Activated T-helper 2 cell treated with anti-CD3 and anti-CD28 coated beads, Interferon-gamma antibody, Interleukin-2, Interleukin-4, amounts not matched to agents 10 μg/mL and 5 μg/mL and 100 μg/mL, durations not matched to agents 14 hours and 24 hours and 36 hours (primary cell): Measurements from ENCODE around the gene COPS9. TPM values are rescaled to one million over a fixed set of nuclear protein-coding genes. Genes with fewer than 3 reads are reported as not detected.

Experiments
- DNase-seq: peaks from one replicate; pipeline ENCODE4 v3.0.0; 2021; ENCODE audit warnings: low spot score
- H3K27ac Mint-ChIP-seq: one replicate; pipeline ENCODE4 v1.8.0; 2021; ENCODE audit warnings: mixed read lengths
- H3K27me3 Mint-ChIP-seq: one replicate; pipeline ENCODE4 v1.8.0; 2021; ENCODE audit warnings: low read depth, mixed read lengths
- H3K36me3 Mint-ChIP-seq: one replicate; pipeline ENCODE4 v1.8.0; 2021; ENCODE audit warnings: low read depth, mixed read lengths
- H3K4me1 Mint-ChIP-seq: one replicate; pipeline ENCODE4 v1.8.0; 2021; ENCODE audit warnings: low read depth, mixed read lengths
- H3K4me3 Mint-ChIP-seq: one replicate; pipeline ENCODE4 v1.8.0; 2021; ENCODE audit warnings: low read depth, mild to moderate bottlenecking, moderate library complexity, mixed read lengths
- H3K9me3 Mint-ChIP-seq: one replicate; pipeline ENCODE4 v1.8.0; 2021; ENCODE audit warnings: mixed read lengths
- intact Hi-C: fragments of 100-400 bp; cut with micrococcal nuclease; formaldehyde crosslinking; loops from one replicate; pipeline ENCODE4 v1.15.1; 2023
- total RNA-seq: library from RNA; stranded (reverse); gene quantifications from 2 replicates; pipeline ENCODE4 v1.2.3, GENCODE V29; 2022

Gene COPS9
- total RNA-seq, 1 donor from 2014 or later, result 112 TPM

DNA sequence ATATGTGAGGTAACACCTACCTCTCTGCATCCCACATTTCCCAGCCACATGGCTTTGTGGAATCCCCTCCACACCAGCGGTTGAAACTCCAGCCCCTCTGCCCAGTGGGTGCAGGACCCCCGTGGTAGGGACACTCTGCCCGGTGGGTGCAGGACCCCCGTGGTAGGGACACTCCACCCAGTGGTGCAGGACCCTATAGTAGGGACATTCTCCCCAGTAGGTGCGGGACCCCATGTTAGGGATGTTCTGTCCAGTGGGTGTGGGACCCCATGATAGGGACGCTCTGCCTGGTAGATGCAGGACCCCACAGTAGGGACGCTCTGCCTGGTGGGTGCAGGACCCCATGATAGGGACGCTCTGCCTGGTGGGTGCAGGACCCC lies 11.5 kb downstream of the COPS9 start:
- intact Hi-C loops, result no loop called here
- no peak overlapping the region for H3K27ac Mint-ChIP-seq
- no peaks in the 10 kb centered on the region for H3K9me3 Mint-ChIP-seq
- peaks cover 3% of the 10 kb centered on the region for H3K27me3 Mint-ChIP-seq
- no peak overlapping the region for H3K4me3 Mint-ChIP-seq
- peaks cover 5% of the 10 kb centered on the region for H3K4me1 Mint-ChIP-seq
- no peak for DNase-seq
- peaks cover 9% of the 10 kb centered on the region for H3K36me3 Mint-ChIP-seq

DNA sequence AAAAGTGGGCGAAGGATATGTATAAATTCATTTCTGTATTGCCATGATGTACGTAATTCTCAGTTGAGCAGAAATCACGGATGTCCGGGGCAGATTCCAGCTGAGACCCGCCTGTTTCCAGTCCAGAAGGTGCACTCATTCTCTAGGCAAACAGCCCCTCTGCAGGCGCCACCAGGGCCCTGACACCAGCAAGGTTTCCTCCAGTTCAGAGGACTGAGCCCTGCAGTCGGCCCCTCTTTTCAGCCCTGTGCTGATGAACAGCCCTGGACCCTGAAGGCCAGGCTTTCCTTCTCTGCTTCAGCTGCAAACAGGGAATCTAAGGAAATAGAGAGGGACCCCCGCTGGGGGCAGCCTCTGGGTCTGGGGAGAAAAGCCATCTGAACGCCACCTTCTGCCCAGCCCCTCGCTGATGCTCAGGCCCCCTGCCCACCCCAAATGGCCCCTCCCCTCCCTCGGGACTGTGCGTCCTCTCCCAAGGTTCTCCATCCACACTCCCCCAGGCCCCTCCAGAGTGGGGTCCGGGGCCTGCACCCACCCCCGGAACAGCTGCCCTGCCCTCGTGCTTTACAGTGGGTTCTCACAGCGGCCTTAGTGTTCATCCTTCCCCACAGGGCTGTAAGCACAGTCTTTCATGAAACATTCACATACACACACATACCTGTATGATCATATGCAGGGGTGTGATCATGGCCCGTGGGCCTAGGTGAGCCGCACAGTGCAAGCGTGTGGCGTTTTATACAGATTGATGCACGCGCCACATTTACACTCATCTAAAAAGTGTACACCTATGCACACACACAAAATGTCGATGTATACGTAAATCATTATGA lies 12.1 kb downstream of the COPS9 start:
- no peaks in the 10 kb centered on the region for H3K9me3 Mint-ChIP-seq
- H3K4me3 Mint-ChIP-seq, result no peak overlapping the region
- intact Hi-C loops, result no loop called here
- peaks cover 8% of the 10 kb centered on the region for H3K36me3 Mint-ChIP-seq
- peaks cover 6% of the 10 kb centered on the region for H3K27me3 Mint-ChIP-seq
- H3K4me1 Mint-ChIP-seq, result peaks cover 5% of the 10 kb centered on the region
- H3K27ac Mint-ChIP-seq, result no peak overlapping the region
- no peak for DNase-seq

DNA sequence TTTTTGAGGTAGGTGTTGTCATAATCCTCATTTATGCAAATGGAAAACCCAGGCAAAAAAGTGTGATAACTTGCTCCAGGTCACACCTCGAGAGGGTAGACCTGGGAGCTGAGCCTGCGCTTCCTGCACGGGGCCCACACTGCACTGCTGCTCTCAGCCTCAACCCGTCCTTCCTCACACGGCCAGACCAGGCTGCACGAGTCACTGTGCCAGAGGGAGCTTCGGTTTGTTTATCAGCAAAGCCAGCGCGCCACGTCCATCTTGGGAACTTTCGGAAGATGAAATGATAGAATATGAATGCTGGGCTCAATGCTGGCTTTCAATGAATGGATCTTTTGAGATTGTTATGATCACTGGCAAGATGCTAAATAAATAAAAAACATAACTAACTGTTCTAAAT lies 14.4 kb downstream of the COPS9 start:
- Mint-ChIP-seq H3K4me1 (peaks cover 5% of the 10 kb centered on the region), H3K4me3 (no peak overlapping the region), H3K36me3 (no peaks in the 10 kb centered on the region), H3K27me3 (peaks cover 6% of the 10 kb centered on the region), H3K9me3 (no peaks in the 10 kb centered on the region), H3K27ac (no peak overlapping the region)
- intact Hi-C loops, result no loop called here
- no peak for DNase-seq

DNA sequence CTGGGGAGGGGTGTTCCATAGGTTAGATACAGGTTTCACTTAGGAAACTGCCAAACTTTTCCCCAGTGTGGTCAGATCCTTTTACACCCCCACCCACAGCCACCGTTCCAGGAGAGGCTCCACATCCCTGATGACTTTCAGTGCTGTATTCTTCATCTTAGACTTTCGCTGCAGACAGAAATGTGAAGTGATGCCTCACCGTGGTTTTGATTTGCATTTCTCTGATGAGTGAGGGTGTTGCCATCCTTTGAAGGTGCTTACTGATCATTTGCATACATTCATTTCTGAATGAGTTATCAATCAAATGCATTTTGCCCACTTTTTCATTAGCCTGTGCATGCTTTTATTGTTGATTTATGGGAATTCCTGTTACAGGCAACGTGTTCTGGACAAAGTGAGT lies 14.9 kb downstream of the COPS9 start:
- no peak overlapping the region for H3K27ac Mint-ChIP-seq
- intact Hi-C loops, result no loop called here
- H3K9me3 Mint-ChIP-seq, result no peaks in the 10 kb centered on the region
- no peak for DNase-seq
- no peaks in the 10 kb centered on the region for H3K36me3 Mint-ChIP-seq
- no peak overlapping the region for H3K4me3 Mint-ChIP-seq
- H3K4me1 Mint-ChIP-seq, result peaks cover 5% of the 10 kb centered on the region
- peaks cover 6% of the 10 kb centered on the region for H3K27me3 Mint-ChIP-seq

DNA sequence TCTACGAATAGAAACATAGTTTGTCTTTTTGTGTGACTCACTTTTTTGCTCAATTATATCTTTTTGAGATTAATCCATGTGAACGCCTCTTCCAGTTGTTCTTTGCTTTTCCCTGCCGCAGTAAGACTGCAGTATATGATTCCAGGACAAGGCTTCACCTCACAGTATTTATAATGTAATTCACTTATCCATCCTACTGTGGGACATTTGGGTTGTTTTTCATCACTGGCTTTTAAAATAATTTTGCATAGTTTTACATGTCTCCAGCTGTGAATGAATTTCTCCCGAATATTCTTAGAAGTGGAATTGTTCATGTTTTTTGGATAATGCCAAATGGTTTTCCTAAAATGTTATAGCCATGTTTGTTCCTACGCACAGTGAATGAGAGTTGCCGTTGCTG lies 21.9 kb downstream of the COPS9 start:
- Mint-ChIP-seq H3K9me3 (no peaks in the 10 kb centered on the region), H3K4me3 (no peak overlapping the region), H3K4me1 (no peaks in the 10 kb centered on the region), H3K27me3 (peaks cover 12% of the 10 kb centered on the region), H3K36me3 (no peaks in the 10 kb centered on the region), H3K27ac (no peak overlapping the region)
- intact Hi-C loops, result no loop called here
- no peak for DNase-seq

DNA sequence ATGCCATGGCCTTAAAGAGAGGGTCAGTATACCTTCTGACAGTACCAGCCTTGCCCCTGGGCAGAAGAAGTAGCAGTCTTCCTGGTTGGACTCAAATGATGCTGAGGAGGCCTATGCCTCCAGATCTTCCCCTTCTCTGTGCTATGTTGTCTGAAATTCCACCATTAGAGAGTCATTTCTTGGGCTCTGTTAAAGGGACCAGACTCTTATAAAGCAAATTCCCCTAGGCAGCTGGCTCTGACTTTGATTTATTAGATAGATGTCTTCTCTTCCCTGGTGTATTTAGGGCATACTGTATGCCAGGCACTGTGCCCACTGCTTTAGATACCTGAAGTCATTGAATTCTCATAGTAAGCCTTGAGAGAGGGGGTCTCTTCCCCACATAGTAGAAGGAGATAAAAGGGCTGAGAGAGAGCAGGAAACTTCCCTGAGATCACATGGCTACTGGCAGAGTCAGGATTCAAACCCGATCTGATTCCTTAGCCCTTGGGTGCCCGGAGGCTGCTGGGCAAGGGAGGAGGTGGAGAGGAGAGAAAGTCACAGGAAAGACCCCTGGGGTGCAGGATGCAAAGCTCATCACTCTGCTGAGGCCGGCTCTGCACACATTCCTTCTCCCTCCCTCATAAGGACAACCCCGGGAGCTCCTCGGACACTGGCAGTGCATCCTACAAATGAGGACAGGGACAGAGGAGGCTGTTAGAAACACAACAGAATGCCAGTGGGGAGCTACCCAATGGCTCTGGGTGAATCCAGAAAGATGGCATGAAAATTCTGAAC lies 23.0 kb downstream of the COPS9 start:
- Mint-ChIP-seq H3K4me1 (no peaks in the 10 kb centered on the region), H3K4me3 (no peak overlapping the region), H3K27me3 (peaks cover 12% of the 10 kb centered on the region), H3K27ac (no peak overlapping the region), H3K36me3 (no peaks in the 10 kb centered on the region), H3K9me3 (no peaks in the 10 kb centered on the region)
- intact Hi-C loops, result no loop called here
- DNase-seq, result no peak

DNA sequence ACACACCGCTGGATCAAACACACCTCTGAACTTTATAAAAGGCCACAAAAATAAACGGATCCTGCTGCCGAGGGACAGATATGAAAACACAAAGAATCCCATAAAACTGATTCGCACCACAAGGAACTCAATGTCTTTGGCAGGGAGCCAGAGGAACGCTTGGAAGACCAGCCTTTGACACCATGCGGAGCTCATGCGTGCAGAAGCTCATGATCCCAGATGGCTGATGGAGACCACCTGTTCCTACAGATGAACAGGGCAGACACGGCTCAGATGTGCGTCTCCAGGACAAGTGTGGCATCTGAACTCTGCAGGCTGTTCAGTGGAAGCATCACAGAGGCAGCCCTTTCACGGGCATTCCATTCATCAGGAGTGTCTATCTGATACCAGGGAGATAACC lies 24.9 kb downstream of the COPS9 start:
- H3K36me3 Mint-ChIP-seq, result no peaks in the 10 kb centered on the region
- H3K4me3 Mint-ChIP-seq, result no peak overlapping the region
- intact Hi-C loops, result no loop called here
- no peaks in the 10 kb centered on the region for H3K4me1 Mint-ChIP-seq
- H3K27me3 Mint-ChIP-seq, result peaks cover 12% of the 10 kb centered on the region
- no peaks in the 10 kb centered on the region for H3K9me3 Mint-ChIP-seq
- no peak overlapping the region for H3K27ac Mint-ChIP-seq
- no peak for DNase-seq

DNA sequence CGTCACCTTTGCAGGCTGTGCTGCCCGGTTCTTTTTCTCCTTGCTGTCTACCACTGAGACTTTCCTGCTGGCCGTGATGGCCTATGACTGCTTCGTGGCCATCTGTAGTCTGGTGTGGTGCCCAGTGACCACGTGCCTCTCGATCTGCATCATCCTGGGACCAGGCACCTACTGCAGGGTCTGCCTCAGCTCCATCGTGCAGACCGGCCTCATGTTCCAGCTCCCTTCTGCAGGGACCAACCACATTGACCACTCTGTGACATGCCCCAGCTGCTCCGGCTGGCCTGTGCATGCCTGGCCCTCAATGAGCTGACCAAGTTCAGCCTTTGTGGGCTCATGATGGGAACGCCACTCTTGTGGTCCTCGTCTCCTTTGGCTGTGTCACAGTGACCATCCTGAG lies 26.7 kb downstream of the COPS9 start:
- Mint-ChIP-seq H3K9me3 (no peaks in the 10 kb centered on the region), H3K27me3 (peaks cover 4% of the 10 kb centered on the region), H3K4me1 (no peaks in the 10 kb centered on the region), H3K36me3 (no peaks in the 10 kb centered on the region), H3K27ac (no peak overlapping the region), H3K4me3 (no peak overlapping the region)
- intact Hi-C loops, result no loop called here
- DNase-seq, result no peak

DNA sequence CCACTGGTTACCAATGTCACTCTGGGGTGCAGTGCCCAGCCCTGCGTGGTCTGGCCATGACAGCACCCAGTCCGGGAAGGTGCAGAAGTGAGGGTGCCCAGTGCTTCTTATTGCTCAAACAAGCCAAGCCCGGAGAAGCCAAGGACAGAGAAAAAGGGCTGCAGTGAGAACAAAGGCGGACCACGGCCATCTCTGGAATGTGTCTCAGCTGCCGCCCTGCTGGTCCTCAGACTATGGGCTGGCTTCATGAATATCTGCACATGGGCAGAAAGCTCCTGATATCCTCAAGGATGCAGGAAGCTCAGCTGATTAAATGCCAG lies 28.7 kb downstream of the COPS9 start:
- intact Hi-C loops, result no loop called here
- Mint-ChIP-seq H3K27ac (no peak overlapping the region), H3K4me3 (no peak overlapping the region), H3K36me3 (no peaks in the 10 kb centered on the region), H3K4me1 (no peaks in the 10 kb centered on the region), H3K9me3 (no peaks in the 10 kb centered on the region), H3K27me3 (no peaks in the 10 kb centered on the region)
- DNase-seq, result no peak

DNA sequence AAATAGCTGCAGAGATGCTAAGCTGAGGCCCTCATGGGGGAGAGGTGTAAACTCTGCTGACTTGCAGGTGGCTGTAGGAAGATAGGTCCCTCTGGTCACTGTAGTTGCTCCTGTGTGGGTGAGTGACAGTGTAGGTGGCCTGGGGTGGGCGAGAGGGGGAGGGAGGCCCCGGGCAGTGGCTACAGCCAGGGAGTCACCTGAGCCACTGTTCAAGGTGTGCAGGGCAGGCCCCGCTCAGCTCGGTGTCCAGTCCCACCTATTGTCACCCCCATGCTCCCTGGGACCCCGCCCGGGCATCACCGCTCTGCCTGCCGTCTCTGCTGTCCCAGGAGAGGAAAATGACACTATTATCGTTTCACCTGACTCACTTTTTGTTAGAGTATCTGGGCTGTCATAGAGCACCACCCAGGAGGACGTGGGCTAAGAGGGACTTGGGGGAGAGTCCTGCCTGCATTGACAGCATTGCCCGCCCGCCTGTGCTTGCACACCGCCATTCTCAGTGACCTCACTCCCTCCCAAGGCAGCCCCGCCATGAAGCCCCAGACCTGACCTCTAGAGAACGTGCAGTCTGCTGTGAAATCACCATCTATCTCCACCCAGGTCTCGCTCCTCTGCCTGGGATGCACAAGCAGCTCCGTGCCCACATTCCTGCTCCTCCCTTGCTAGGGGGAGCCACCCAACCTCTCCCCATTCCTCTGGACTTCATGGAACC lies 29.2 kb downstream of the COPS9 start:
- DNase-seq, result no peak
- no peaks in the 10 kb centered on the region for H3K27me3 Mint-ChIP-seq
- intact Hi-C loops, result no loop called here
- no peak overlapping the region for H3K27ac Mint-ChIP-seq
- H3K9me3 Mint-ChIP-seq, result no peaks in the 10 kb centered on the region
- no peak overlapping the region for H3K4me3 Mint-ChIP-seq
- H3K4me1 Mint-ChIP-seq, result no peaks in the 10 kb centered on the region
- no peaks in the 10 kb centered on the region for H3K36me3 Mint-ChIP-seq

DNA sequence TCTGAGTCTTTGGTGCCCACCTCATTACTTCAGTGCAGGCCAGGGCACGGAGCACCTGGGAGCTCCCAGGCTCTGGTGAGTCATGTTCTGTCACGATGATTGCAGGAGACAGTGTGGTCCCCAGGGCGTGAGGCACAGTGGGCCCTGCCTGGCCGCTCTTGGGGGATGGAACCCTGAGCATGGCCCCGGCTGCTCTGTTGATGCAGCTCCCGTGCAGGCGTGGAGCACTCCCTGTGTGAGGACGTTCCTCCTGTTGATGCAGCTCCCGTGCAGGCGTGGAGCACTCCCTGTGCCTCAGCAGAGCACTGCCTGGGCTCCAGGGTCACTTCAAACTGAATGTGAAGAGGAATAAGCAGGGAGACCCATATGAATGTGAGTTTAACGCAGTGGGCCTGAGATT lies 30.1 kb downstream of the COPS9 start:
- no peak overlapping the region for H3K27ac Mint-ChIP-seq
- H3K9me3 Mint-ChIP-seq, result no peaks in the 10 kb centered on the region
- intact Hi-C loops, result no loop called here
- peaks cover 4% of the 10 kb centered on the region for H3K27me3 Mint-ChIP-seq
- no peak for DNase-seq
- H3K36me3 Mint-ChIP-seq, result no peaks in the 10 kb centered on the region
- no peaks in the 10 kb centered on the region for H3K4me1 Mint-ChIP-seq
- no peak overlapping the region for H3K4me3 Mint-ChIP-seq

DNA sequence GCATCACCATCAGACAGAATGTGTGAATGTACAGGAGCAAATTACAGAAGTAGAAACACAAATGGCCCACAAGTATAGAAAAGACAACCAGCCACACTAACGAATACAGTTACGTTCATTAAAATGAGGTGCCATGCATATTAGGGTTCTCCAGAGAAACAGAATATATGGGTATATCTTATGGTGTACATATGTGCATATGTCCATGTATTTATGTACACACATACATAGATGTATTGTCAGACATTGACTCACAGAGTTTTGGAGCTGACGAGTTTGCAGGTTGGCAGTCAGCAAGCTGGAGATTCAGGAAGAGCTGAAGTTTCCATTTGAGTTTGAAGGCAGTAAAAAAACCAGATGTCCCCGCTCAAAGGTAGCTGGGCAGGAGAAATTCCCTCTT lies 33.0 kb downstream of the COPS9 start:
- H3K4me3 Mint-ChIP-seq, result no peak overlapping the region
- H3K4me1 Mint-ChIP-seq, result no peaks in the 10 kb centered on the region
- no peak for DNase-seq
- H3K27ac Mint-ChIP-seq, result no peak overlapping the region
- intact Hi-C loops, result no loop called here
- H3K9me3 Mint-ChIP-seq, result no peaks in the 10 kb centered on the region
- peaks cover 23% of the 10 kb centered on the region for H3K27me3 Mint-ChIP-seq
- no peaks in the 10 kb centered on the region for H3K36me3 Mint-ChIP-seq

DNA sequence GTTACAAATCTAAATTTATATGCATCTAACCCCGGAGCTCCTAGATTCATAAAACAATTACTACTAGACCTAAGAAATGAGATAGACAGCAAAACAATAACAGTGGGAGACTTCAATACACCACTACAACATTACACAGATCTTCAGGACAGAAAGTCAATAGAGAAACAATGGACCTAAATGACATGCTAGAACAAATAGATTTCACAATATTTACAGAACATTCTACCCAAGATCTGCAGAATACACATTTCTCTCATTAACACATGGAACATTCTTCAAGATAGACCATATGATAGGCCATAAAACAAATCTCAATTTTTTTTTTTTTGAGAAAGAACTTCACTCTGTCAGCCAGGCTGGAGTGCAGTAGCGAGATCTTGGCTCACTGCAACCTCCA lies 37.8 kb downstream of the COPS9 start:
- no peak for DNase-seq
- Mint-ChIP-seq H3K4me1 (no peaks in the 10 kb centered on the region), H3K9me3 (no peaks in the 10 kb centered on the region), H3K27ac (no peak overlapping the region), H3K27me3 (peaks cover 62% of the 10 kb centered on the region), H3K36me3 (no peaks in the 10 kb centered on the region), H3K4me3 (no peak overlapping the region)
- intact Hi-C loops, result no loop called here
